Measurements from ENCODE around the gene TAL2.

DNA sequence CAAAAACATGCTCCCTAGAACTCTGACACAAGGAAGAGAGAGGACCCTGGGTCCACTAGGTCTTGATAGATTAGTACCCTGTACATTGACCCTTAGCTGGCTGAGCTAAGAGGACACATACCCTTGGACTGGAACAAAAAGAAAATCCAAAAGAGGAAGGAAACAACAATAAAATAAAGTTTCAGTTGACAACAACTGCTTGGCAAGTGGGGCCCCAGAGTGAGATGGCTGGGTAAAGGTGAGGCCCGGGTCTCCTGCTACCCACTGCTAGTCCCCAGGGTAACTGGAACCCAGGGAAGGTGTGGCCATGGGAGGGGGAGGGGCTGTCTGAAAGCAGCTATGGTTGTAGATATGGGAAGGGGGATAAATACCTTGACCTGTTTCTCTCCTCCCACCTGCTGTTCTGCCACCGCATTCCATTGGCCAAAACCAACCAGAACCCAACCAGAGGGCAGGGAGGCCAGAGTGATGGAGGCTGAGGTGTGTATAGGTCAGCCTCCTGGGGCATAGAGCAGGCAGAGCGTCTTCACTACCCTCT is 11.7 kb downstream of the TAL2 start:
- TF ChIP-seq ZNF24 (IDR thresholded peaks at IDR 0.05) = no peak
- no peak for TF ChIP-seq CTCF (IDR thresholded peaks at IDR 0.05 in 2 of 3, conservative IDR thresholded peaks at IDR 0.05 in 1 of 3; ENCODE audit: insufficient read depth in 2 of 3, low read depth in 1 of 3, low read length in 3 of 3)
- no peak for TF ChIP-seq E2F6 (IDR thresholded peaks at IDR 0.05; ENCODE audit: borderline replicate concordance in 1 of 2, extremely low read depth in 1 of 2, insufficient read depth in 1 of 2, insufficient read length in 1 of 2, low read depth in 1 of 2, low read length in 1 of 2, poor library complexity in 1 of 2, severe bottlenecking in 1 of 2)
- no peak for TF ChIP-seq KLF10 (CRISPR knock-in tag; IDR thresholded peaks at IDR 0.05)
- no peak for TF ChIP-seq NCOR1 (IDR thresholded peaks at IDR 0.05)
- TF ChIP-seq, protein P1, sequence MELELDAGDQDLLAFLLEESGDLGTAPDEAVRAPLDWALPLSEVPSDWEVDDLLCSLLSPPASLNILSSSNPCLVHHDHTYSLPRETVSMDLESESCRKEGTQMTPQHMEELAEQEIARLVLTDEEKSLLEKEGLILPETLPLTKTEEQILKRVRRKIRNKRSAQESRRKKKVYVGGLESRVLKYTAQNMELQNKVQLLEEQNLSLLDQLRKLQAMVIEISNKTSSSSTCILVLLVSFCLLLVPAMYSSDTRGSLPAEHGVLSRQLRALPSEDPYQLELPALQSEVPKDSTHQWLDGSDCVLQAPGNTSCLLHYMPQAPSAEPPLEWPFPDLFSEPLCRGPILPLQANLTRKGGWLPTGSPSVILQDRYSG (tag; conservative IDR thresholded peaks at IDR 0.05; ENCODE audit: low read depth) = no peak
- TF ChIP-seq ZNF274 (IDR thresholded peaks at IDR 0.05; ENCODE audit: borderline replicate concordance, low read depth, low read length) = no peak
- TF ChIP-seq JUN (IDR thresholded peaks at IDR 0.05; ENCODE audit: borderline replicate concordance, low read depth, low read length) = no peak
- TF ChIP-seq JUN (CRISPR knock-in tag; IDR thresholded peaks at IDR 0.05; ENCODE audit: borderline replicate concordance) = no peak
- TF ChIP-seq NFE2L1 (tag; IDR thresholded peaks at IDR 0.05; ENCODE audit: borderline replicate concordance, low read depth) = no peak
- TF ChIP-seq ZBTB34 (CRISPR knock-in tag; IDR thresholded peaks at IDR 0.05) = no peak

Data from K562 (cell line).